Measurements from ENCODE around the gene PTDSS2.

DNA sequence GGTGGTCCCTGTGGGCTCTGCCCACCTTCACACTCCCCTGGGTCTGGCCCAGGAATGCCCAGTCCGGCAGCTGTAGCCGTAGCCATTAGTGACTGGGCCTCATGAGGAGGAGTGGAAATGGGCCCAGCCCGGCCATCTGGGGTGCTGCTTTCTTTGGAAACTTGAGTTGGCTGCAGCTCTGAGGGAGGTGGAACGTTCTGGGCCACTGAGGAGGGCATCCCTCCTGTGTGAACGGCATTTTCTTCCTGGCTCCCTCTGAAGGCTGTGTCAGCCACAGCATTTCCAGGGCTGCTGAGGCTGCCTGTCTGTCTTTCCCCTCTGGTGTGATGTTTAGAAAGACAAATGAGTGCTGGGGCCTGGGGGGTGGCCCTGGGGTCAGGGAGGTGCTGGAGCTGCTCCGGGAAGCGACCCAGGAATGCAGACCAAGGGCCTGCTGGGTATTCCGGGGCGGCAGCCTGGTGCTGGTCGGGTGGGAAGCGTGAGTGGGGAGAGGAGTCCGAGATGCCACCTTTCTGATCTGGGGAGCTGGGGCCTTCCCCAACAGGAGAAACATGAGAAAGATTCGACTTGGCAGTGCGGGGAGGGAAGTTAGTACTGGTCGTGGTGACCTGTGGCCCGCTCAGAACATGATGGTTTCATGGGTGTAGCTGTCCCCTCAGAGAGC, 27.1 kb downstream of the PTDSS2 start:
- TF ChIP-seq, protein P1, sequence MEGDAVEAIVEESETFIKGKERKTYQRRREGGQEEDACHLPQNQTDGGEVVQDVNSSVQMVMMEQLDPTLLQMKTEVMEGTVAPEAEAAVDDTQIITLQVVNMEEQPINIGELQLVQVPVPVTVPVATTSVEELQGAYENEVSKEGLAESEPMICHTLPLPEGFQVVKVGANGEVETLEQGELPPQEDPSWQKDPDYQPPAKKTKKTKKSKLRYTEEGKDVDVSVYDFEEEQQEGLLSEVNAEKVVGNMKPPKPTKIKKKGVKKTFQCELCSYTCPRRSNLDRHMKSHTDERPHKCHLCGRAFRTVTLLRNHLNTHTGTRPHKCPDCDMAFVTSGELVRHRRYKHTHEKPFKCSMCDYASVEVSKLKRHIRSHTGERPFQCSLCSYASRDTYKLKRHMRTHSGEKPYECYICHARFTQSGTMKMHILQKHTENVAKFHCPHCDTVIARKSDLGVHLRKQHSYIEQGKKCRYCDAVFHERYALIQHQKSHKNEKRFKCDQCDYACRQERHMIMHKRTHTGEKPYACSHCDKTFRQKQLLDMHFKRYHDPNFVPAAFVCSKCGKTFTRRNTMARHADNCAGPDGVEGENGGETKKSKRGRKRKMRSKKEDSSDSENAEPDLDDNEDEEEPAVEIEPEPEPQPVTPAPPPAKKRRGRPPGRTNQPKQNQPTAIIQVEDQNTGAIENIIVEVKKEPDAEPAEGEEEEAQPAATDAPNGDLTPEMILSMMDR (IDR thresholded peaks at IDR 0.05), result no peak
- TF ChIP-seq POLR2AphosphoS5 (IDR thresholded peaks at IDR 0.05) (no peak), POLR2A (IDR thresholded peaks at IDR 0.05; ENCODE audit: low read depth) (no peak), EP300 (IDR thresholded peaks at IDR 0.05) (no peak)
